SK-MEL-5 (cell line): ENCODE data around the gene SECISBP2L. TPM values are rescaled to one million over a fixed set of nuclear protein-coding genes. Genes with fewer than 3 reads are reported as not detected.

Experiments
- DNase-seq: peaks from one replicate; pipeline ENCODE4 v3.0.0-alpha.2; 2016; ENCODE audit warnings: low read depth, low spot score
- in situ Hi-C: cut with HindIII; loops from 2 replicates; pipeline ENCODE4 v1.10.0; 2016; ENCODE audit warnings: low sequenced_read_pairs, high pct_unique_total_duplicates, low pct_unique_long_range_greater_than_20kb
- total RNA-seq: library from RNA; depleted of rRNA; stranded (reverse); fragments of >200 nt; shearing (Covaris generic); gene quantifications from 2 replicates; pipeline ENCODE4 v1.2.3, GENCODE V29; 2014

Gene SECISBP2L
- total RNA-seq, 1 experiment from 2014 or later, result 36.4 TPM

- in situ Hi-C loops, result no loop called here
Measured at GRCh38 chr15:49035825-49036224, 10.4 kb downstream of the SECISBP2L start.

GRCh38 chr15:49032601-49033145, 13.6 kb downstream of the SECISBP2L start:
- no peak for DNase-seq
- in situ Hi-C loops, result no loop called here

More at GRCh38 chr15:49035825-49036224, 10.4 kb downstream of the SECISBP2L start:
- DNase-seq, result no peak

DNA sequence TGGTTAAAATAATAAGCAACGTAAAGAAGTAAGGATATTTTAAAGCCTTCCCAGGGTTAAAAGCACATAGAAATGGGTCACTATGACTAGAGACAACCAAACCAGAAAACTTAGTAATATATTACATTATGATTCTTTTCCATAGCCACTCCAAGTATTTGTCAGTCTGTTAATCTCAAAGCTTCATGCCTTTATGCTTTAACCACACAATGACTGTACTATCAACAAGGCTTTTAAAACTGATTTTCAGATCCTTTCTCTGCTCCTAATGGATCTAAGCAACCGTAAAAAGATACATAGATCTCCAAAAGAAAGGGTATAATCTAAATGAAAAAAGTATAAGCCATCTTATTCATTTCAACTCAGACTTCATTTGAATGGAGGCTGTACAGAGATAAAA, 14.4 kb downstream of the SECISBP2L start:
- no peak for DNase-seq
- in situ Hi-C loops, result no loop called here

- DNase-seq, result no peak
- in situ Hi-C loops, result no loop called here
Measured at GRCh38 chr15:49026700-49027099, 19.5 kb downstream of the SECISBP2L start.

DNA sequence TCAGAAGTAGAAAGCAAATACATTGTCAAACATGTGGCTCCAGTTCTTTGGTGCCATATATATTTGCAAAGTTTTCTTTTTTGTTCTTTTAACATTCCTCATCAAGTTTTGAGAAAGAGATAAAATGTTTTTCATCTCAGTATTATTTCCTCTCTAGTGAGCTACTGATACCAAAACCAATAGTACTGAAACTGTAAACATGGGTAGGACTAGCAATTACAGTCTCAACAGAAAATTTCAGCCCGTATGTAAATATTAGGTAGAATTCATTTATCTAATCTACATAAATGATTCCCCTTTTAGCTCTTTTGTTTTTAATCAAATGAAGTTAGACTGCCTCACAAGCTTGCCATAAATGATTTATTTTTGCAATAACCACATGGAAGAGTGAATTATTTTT, 21.4 kb downstream of the SECISBP2L start:
- in situ Hi-C loops, result no loop called here
- DNase-seq, result no peak

GRCh38 chr15:49023354-49023753, 22.9 kb downstream of the SECISBP2L start:
- DNase-seq, result no peak
- in situ Hi-C loops, result no loop called here

GRCh38 chr15:49015896-49016295, 30.4 kb downstream of the SECISBP2L start:
- no peak for DNase-seq
- in situ Hi-C loops, result no loop called here

DNA sequence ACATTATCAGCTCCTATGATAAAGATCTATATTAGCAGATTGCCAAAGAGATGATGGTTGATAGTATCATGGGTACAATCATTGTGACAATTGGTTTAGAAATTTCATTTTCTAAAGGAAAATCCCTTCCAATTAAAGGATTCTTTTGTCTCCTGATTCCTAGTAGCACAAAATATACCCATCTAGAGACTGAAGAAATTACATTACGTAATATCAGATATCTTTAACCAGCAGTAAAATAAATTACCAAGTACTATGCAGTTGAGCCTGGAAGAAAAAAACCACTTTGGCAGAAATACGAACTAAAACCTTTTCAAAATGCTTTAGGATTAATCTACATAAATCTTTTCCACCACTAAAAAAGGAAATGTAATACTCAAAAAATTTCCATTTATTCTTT, 46.9 kb downstream of the SECISBP2L start:
- no peak for DNase-seq
- in situ Hi-C loops, result no loop called here

GRCh38 chr15:48996276-48996675, 50.0 kb downstream of the SECISBP2L start:
- in situ Hi-C loops, result no loop called here
- DNase-seq, result no peak

- in situ Hi-C loops, result no loop called here
- DNase-seq, result no peak
Measured at GRCh38 chr15:48993380-48993779, 52.9 kb downstream of the SECISBP2L start.

GRCh38 chr15:48992545-48992944, 53.7 kb downstream of the SECISBP2L start:
- in situ Hi-C loops, result no loop called here
- no peak for DNase-seq

GRCh38 chr15:48992096-48992495, 54.1 kb downstream of the SECISBP2L start:
- DNase-seq, result no peak
- in situ Hi-C loops, result no loop called here

- DNase-seq, result no peak
- in situ Hi-C loops, result no loop called here
Measured at GRCh38 chr15:48989170-48989569, 57.1 kb downstream of the SECISBP2L start.

DNA sequence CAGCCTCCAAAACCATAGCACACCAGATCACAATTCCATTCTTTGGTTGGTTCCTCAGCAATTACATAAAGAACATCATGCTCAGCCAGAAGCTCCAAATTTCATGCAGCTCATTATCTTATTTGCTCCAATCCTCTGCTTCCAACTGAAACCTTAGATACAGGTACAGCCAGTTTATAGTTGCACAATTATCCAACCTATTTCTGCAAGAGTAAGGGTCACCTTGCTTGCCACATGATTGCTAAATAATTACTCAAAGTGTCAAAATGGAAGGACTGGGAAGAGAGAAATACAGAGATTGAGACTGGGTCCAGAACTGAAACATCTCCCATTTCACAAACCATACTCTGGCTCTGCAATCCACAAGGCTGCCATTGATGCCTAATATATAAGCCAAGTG, 59.1 kb downstream of the SECISBP2L start:
- in situ Hi-C loops, result no loop called here

GRCh38 chr15:48986240-48986639, 60.0 kb downstream of the SECISBP2L start:
- in situ Hi-C loops, result no loop called here
- no peak for DNase-seq

More for the DNA sequence above, 59.1 kb downstream of the SECISBP2L start:
- DNase-seq, result no peak

DNA sequence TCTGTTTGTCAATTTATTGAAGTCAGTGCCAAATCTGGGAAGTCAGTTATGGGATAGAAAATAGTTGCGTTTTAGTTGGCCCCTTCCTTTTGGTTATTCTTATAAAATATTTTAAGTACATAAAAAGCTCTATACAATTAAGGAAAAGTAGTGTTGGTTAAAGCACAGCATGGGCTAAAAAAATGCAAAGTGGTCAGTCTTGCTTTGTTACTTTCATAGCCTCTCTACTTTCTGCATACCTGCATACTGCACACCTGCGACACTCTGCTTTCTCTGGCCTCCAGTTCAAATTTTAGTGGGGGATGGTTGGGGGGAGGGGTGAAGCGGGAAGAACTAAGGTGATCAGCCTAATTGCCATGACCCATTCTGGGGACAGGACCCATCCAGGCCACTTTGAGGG, 60.7 kb downstream of the SECISBP2L start:
- in situ Hi-C loops, result no loop called here
- DNase-seq, result no peak

- DNase-seq, result no peak
- in situ Hi-C loops, result no loop called here
Measured at GRCh38 chr15:48984811-48985352, 61.4 kb downstream of the SECISBP2L start.

DNA sequence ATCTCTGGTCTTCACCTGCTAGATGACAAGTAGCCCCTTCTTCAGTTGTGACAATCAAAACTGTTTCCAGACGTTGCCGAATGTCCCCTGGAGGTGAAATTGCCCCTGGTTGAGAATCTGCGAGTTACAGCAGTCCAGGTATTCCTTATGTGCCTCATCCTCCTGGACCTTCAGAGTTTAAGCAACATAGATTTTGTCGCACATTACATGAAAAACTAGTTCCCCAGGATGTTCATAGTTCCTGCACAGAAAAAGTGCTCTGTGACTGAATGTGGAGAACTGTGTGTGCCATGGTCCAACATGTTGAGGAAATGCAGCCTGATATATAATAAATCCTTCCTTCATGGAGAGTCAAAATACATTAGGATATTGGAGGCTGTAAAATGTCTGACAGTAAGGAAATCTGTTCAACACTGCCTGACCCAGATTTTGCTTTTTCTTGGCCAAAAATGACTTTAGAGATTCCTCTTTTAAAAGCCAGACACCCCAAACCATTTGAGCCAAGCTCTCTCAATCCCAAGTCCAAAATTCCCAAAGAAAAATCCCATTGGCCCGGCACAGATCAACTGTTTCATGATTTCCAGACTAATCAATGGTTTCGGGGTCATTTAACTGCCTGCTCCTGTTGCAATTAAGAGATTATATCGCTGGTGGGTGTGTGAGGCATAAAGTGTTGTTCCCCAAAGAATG, 62.1 kb downstream of the SECISBP2L start:
- in situ Hi-C loops, result no loop called here

DNA sequence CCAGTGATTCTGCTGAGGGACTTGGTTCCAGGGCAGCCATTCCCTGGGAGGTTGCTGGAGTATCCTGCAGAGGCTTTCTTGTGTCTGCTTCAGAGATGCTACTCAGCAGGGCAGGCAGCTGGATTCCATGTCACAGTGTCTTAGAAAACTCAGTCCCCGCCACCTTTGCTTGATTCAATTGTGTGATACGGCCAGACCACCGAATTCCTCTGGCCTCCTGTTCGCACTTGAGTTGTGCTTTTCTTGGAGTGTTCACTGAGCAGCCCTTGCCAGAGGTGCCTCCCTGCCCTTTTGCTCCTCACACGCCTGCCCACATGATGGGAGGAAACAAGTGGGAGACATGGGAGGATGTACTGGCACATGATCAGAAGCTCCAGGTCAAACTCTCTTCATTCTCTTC, 62.9 kb downstream of the SECISBP2L start:
- DNase-seq, result peak; percentile 43
- in situ Hi-C loops, result no loop called here

More for the DNA sequence above, 62.1 kb downstream of the SECISBP2L start:
- DNase-seq, result no peak
